Raji (cell line): Measurements from ENCODE around the gene RS1.

Experiments
- POLR2A ChIP-seq: IDR thresholded peaks from 2 replicates; pipeline ENCODE4 v1.6.1; 2011; ENCODE audit warnings: low read depth, low read length, control low read depth; ENCODE audit not compliant: insufficient read depth

The RS1 gene

GRCh38 chrX:18677161-18677869, 5.4 kb upstream of the RS1 start:
- no peak for TF ChIP-seq POLR2A

- TF ChIP-seq POLR2A: no peak
Observed at GRCh38 chrX:18676470-18676869, 4.6 kb upstream of the RS1 start.

- no peak for TF ChIP-seq POLR2A
Observed at GRCh38 chrX:18676050-18676449, 4.1 kb upstream of the RS1 start.

- TF ChIP-seq POLR2A: peak; percentile 46
Observed at GRCh38 chrX:18674788-18675735, 3.2 kb upstream of the RS1 start.

- TF ChIP-seq POLR2A: no peak
Observed at GRCh38 chrX:18674417-18674787, 2.5 kb upstream of the RS1 start.

- TF ChIP-seq POLR2A: no peak
Observed at GRCh38 chrX:18668071-18668835, 3.7 kb downstream of the RS1 start.

GRCh38 chrX:18666614-18667013, 5.3 kb downstream of the RS1 start:
- TF ChIP-seq POLR2A: no peak

- TF ChIP-seq POLR2A: no peak
Observed at GRCh38 chrX:18664947-18665346, 7.0 kb downstream of the RS1 start.

- TF ChIP-seq POLR2A: no peak
Observed at GRCh38 chrX:18661273-18661672, 10.6 kb downstream of the RS1 start.

GRCh38 chrX:18654875-18655836, 16.8 kb downstream of the RS1 start:
- no peak for TF ChIP-seq POLR2A

- TF ChIP-seq POLR2A: no peak
Observed at GRCh38 chrX:18652636-18653035, 19.3 kb downstream of the RS1 start.

GRCh38 chrX:18650662-18651061, 21.2 kb downstream of the RS1 start:
- TF ChIP-seq POLR2A: no peak

- TF ChIP-seq POLR2A: no peak
Observed at GRCh38 chrX:18649498-18649951, 22.4 kb downstream of the RS1 start.

- TF ChIP-seq POLR2A: no peak
Observed at GRCh38 chrX:18647621-18648020, 24.3 kb downstream of the RS1 start.
